NCI-H2196 treated with DMSO at 0.1 percent for 48 hours (cell line): ENCODE results near the gene TRIM50.
"Not testable (repeated sequence)": the region's sequence is repeated elsewhere in the genome, so short reads cannot be mapped to it uniquely, and the experiment has no call there.

Experiments
- DNase-seq: peaks from one replicate; lab custom pipeline; 2025; ENCODE audit not compliant: unreplicated experiment; lab: John Stamatoyannopoulos, UW

TRIM50 gene

GRCh38 chr7:73327922-73328321 is at the start of gene TRIM50, which contains the start of gene FKBP6:
Gene TRIM50 (minus strand): TSS chr7:73328082. CDS start chr7:73324787, 3,295 bp downstream.
Gene FKBP6 (plus strand): TSS chr7:73328161. CDS start chr7:73328429, 268 bp downstream.
- DNase-seq, result not testable (repeated sequence)

- no peak for DNase-seq
Measured at GRCh38 chr7:73376671-73377412, 49.0 kb upstream of the TRIM50 start.

GRCh38 chr7:73376262-73376661 is 48.4 kb upstream of the TRIM50 start:
- DNase-seq, result not testable (repeated sequence)

DNA sequence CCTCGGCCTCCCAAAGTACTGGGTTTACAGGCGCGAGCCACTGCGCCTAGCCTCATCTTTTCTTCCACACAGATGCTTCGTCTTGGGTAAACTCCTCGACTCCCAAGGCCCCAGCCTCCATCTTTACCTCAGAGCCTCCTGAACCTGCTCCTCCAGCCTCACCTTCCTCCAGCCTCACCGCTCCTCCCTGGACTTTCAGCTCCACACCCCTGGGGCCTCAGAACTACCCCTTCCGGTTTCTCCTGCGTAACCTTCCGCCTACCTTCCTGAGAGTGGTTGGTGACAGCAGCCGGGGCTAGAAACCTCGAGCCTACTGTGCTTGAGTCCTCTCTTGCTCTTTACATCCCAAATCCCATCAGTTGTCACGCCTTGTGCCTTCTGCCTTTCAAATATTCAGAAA is 45.9 kb upstream of the TRIM50 start:
- DNase-seq, result no peak

- no peak for DNase-seq
Measured at GRCh38 chr7:73369622-73370021, 41.7 kb upstream of the TRIM50 start.

GRCh38 chr7:73369009-73369408 is 41.1 kb upstream of the TRIM50 start:
- no peak for DNase-seq

- DNase-seq, result no peak
Measured at GRCh38 chr7:73366990-73367389, 39.1 kb upstream of the TRIM50 start.

DNA sequence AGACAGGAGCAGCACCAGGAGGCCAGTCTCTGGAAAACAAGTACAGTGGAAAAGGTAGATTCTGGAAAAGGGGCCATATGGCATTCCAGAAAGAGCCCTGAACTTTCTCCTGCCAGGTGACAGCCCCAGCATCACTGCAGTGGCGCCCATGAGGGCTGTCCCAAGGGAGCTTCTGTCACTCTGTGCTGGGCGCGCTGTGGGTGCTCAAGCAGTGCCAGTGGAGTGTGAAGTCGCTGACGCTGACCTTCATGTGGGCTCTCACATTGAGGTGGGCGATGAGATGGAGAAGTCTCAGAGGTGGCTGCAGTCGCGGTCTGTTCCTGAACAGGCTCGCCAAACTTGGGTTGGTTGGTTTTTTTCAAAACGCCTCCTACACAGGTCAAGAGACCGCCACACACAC is 38.2 kb upstream of the TRIM50 start:
- no peak for DNase-seq

DNA sequence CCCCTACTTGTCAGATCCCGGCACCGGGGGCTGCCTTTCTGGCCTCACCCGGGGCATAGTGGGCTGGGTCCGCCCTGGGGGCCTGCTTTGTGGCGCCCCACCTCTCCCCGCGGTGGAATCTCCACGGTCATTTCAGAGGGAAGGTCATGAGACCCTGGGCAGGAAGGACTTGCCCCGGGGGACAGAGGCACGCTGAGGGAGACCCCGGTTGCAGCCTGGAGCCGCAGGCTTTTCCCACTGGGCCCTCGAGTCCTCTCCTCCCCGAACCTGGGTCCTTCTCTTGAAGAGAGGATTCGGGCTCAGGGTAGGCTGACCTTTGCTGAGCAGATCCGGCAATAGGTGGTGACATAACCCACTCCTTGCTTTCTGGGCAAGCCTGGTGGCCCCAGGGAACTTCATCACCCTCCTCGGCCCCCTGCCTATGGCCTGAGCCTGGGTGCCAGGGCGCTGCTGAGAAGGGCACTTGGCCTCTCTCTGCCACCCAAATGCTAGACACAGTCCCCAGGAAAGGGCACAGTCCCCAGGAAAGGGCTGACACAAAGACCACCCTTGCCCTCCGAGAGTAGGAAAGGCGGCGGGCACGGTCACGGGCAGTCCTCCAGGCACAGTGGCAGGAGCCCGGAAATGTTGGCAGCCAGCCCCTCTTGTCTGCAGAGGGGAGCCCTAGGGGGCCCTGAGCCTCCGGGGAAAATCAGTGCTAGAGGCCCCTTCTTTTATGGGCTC is 36.3 kb upstream of the TRIM50 start:
- DNase-seq, result no peak

DNA sequence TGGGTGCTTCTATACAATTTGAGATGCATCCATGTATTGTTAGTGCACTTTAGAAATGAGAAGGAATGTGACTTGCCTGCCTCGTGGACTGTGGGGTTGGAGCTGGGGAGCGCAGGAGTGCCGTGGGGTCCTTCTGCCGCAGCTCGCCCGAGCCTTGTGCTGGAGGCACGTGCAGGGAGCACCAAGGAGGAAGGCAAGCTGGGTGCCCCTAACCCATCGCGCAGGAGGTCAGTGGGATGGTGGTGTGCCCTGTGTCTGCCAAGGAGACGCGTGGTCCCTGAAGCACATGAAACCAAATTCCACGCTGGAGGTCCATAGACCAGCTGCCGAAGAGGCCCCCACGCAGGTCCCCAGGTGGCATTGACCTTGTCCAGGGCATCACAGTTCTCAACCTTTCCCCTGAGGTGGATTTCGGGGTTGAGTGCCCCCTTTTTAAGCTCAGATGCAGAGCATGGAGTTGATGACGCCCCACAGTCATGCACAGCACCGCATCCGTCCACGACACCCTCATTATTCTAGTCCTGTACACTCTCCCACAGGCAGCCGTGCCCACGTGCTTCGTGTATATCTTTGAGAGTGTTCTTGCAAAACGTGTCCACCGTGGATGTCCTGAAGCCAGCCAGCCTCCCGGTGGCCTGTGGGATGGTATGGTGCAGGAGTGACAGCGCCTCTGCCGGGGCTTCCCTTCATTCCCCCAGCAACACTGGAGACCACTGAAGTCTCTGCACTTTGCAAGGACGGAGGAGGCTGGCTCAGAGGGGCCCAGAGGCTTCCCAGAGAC is 35.5 kb upstream of the TRIM50 start:
- no peak for DNase-seq

DNA sequence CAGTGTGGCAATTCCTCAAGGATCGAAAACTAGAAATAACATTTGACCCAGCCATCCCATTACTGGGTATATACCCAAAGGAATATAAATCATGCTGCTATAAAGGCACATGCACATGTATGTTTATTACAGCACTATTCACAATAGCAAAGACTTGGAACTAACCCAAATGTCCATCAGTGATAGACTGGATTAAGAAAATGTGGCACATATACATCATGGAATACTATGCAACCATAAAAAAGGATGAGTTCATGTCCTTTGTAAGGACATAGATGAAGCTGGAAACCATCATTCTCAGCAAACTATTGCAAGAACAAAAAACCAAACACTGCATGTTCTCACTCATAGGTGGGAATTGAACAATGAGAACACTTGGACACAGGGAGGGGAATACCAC is 32.7 kb upstream of the TRIM50 start:
- DNase-seq, result not testable (repeated sequence)

GRCh38 chr7:73359746-73360375 is 32.0 kb upstream of the TRIM50 start:
- no peak for DNase-seq

DNA sequence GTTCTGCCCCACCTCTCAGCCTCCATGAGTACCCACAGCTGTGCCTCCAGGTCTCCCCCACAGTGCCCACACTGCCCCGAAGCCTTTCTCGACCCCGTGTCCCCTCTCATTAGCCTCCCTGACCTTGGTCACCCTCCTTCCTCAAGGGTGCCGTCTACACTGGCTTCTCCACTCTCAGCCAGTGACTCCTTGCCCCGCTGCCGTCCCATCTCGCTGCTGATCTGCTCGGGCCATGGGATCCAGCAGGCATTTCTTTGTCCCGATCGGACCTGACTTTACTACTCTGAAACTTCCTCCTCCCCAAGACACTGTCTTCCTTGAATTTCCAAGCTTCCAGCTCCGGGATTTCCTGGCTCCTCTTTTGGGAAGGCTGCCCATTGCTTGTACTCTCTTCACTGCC is 31.4 kb upstream of the TRIM50 start:
- DNase-seq, result no peak

- no peak for DNase-seq
Measured at GRCh38 chr7:73358590-73359275, 30.9 kb upstream of the TRIM50 start.

DNA sequence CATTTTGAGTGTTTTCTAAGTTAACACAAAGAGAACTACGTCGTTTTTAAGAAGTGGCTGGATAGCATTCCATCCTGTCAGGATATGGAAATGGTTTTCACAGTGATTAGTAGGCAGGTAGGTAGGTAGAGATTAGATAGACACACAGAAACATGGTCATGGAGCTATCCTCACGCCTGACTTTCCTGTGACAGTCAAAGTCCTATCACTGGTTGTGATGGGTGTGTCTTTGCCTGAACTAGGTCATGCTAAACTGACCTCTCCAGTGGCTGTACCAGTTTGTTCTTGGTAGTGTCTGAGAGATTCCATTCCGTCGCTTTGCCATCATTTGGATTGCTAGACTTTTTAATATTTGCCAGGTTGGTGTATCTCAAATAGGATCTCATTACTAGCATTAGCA is 28.3 kb upstream of the TRIM50 start:
- no peak for DNase-seq

- DNase-seq, result no peak
Measured at GRCh38 chr7:73354821-73355220, 26.9 kb upstream of the TRIM50 start.

GRCh38 chr7:73354196-73354595 is 26.3 kb upstream of the TRIM50 start:
- DNase-seq, result no peak

- DNase-seq, result no peak
Measured at GRCh38 chr7:73353243-73353642, 25.4 kb upstream of the TRIM50 start.

- DNase-seq, result no peak
Measured at GRCh38 chr7:73352784-73353183, 24.9 kb upstream of the TRIM50 start.

DNA sequence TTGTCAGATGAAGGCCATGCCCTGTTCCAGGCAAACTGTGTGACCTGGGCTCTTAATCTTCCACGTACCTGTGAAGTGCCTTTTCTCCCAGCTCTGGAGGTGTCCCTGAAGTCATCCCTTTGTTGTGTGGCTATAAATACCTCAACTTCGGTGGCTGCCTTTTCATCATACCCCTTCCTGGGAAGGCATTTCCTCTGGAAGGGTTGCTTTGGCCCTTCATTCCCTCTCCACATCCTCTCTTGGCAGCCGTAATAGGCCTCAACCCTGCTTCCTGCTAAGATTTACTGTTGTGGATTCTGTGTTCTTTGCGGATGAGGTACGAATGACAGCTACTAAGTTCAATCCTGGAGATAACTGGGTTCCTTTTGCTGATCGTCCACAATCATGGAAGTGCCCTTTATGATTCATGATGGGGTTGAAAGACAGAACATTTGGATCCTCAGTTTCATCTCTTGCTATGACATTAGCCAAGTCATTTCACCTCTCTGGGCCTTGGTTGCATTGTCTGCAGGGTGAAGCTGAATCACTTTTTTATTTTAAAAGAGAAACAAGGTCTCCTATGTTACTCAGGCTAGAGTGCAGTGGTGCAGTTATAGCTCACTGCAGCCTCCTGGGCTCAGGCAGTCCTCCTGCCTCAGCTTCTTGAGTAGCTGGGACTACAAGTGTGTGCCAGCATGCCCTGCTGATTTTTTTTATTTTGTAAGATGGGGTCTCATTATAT is 23.7 kb upstream of the TRIM50 start:
- no peak for DNase-seq
